Measurements from ENCODE around the gene KLF6.

Gene KLF6

GRCh38 chr10:3786295-3787015, 1.4 kb upstream of the KLF6 start:
- peak in 1 of 2 experiments; percentile 10 for DNase-seq

- DNase-seq, result peak in 1 of 2 experiments; percentile 16
Observed at GRCh38 chr10:3785851-3786271, 852 bp upstream of the KLF6 start.

- DNase-seq, result peak; percentile 81 to 87
Observed at GRCh38 chr10:3785251-3785850, 342 bp upstream of the KLF6 start.

- peak in 1 of 2 experiments; percentile 47 for DNase-seq
Observed at GRCh38 chr10:3783682-3784432, 1.2 kb downstream of the KLF6 start.

- DNase-seq, result no peak
Observed at GRCh38 chr10:3783316-3783681, 1.7 kb downstream of the KLF6 start.

GRCh38 chr10:3782451-3783315, 2.3 kb downstream of the KLF6 start:
- DNase-seq, result peak; percentile 63 to 86

GRCh38 chr10:3782146-3782450, 2.9 kb downstream of the KLF6 start:
- peak in 1 of 2 experiments; percentile 66 for DNase-seq

GRCh38 chr10:3781468-3782145, 3.4 kb downstream of the KLF6 start:
- DNase-seq, result peak; percentile 28 to 52

GRCh38 chr10:3780771-3781467, 4.1 kb downstream of the KLF6 start:
- DNase-seq, result peak in 1 of 2 experiments; percentile 27

- peak in 1 of 2 experiments; percentile 27 for DNase-seq
Observed at GRCh38 chr10:3780021-3780770, 4.8 kb downstream of the KLF6 start.

- DNase-seq, result peak in 1 of 2 experiments; percentile 8
Observed at GRCh38 chr10:3779158-3779741, 5.8 kb downstream of the KLF6 start.

- peak in 1 of 2 experiments; percentile 25 for DNase-seq
Observed at GRCh38 chr10:3778692-3779157, 6.3 kb downstream of the KLF6 start.

GRCh38 chr10:3777981-3778691, 6.9 kb downstream of the KLF6 start:
- peak in 1 of 2 experiments; percentile 25 for DNase-seq

GRCh38 chr10:3776796-3777571, 8.0 kb downstream of the KLF6 start:
- DNase-seq, result peak; percentile 45 to 77

- peak in 1 of 2 experiments; percentile 45 for DNase-seq
Observed at GRCh38 chr10:3775696-3776551, 9.1 kb downstream of the KLF6 start.

GRCh38 chr10:3774814-3775695, 10.0 kb downstream of the KLF6 start:
- DNase-seq, result peak in 1 of 2 experiments; percentile 72
